Anterior cingulate cortex (tissue), 58 donors: ENCODE data around the gene LRP1.
A peak's percentile ranks its signal among the peaks of the same experiment; 100 is the strongest.

Source experiments
- DNase-seq, 58 donors: peaks; one replicate each; lab custom pipeline; 2025; lab: John Stamatoyannopoulos, UW

Gene LRP1

GRCh38 chr12:57185403-57185802 is 57.1 kb downstream of the LRP1 start:
- DNase-seq, result peak in 2 of 58 donors; percentile 9 to 23

GRCh38 chr12:57185906-57186508 is 57.7 kb downstream of the LRP1 start:
- DNase-seq, result no peak

GRCh38 chr12:57187222-57188089 is 59.2 kb downstream of the LRP1 start:
- peak in 12 of 58 donors; percentile 7 to 37 (median 22) for DNase-seq

GRCh38 chr12:57188090-57188425 is 59.8 kb downstream of the LRP1 start:
- DNase-seq, result no peak

- peak in 24 of 58 donors; percentile 12 to 58 (median 38) for DNase-seq
Observed at GRCh38 chr12:57190037-57190436, 61.8 kb downstream of the LRP1 start.

GRCh38 chr12:57190821-57191220 is 62.5 kb downstream of the LRP1 start:
- DNase-seq, result no peak

GRCh38 chr12:57191410-57191809 is 63.1 kb downstream of the LRP1 start:
- DNase-seq, result no peak

GRCh38 chr12:57192920-57193319 is 64.6 kb downstream of the LRP1 start:
- DNase-seq, result no peak

GRCh38 chr12:57193706-57194245 is 65.5 kb downstream of the LRP1 start:
- peak in 1 of 58 donors; percentile 20 for DNase-seq

GRCh38 chr12:57194253-57194652 is 66.0 kb downstream of the LRP1 start:
- no peak for DNase-seq

- peak in 12 of 58 donors; percentile 9 to 47 (median 26) for DNase-seq
Observed at GRCh38 chr12:57195186-57195585, 66.9 kb downstream of the LRP1 start.

GRCh38 chr12:57195611-57196371 is 67.5 kb downstream of the LRP1 start:
- peak in 3 of 58 donors; percentile 3 to 26 (median 25) for DNase-seq

GRCh38 chr12:57196439-57196838 is 68.2 kb downstream of the LRP1 start:
- DNase-seq, result peak in 12 of 58 donors; percentile 9 to 63 (median 22)

- no peak for DNase-seq
Observed at GRCh38 chr12:57196956-57197355, 68.7 kb downstream of the LRP1 start.

GRCh38 chr12:57198329-57198728 is 70.0 kb downstream of the LRP1 start:
- DNase-seq, result no peak

- DNase-seq, result no peak
Observed at GRCh38 chr12:57199191-57199590, 70.9 kb downstream of the LRP1 start.

GRCh38 chr12:57200497-57200896 is 72.2 kb downstream of the LRP1 start:
- DNase-seq, result no peak

GRCh38 chr12:57201219-57201618 is 72.9 kb downstream of the LRP1 start:
- peak in 1 of 58 donors; percentile 2 for DNase-seq

- DNase-seq, result no peak
Observed at GRCh38 chr12:57201631-57202030, 73.3 kb downstream of the LRP1 start.

- no peak for DNase-seq
Observed at GRCh38 chr12:57202321-57202720, 74.0 kb downstream of the LRP1 start.

GRCh38 chr12:57203201-57203600 is 74.9 kb downstream of the LRP1 start:
- no peak for DNase-seq
